Neural progenitor cell (in vitro differentiated cells): ENCODE results near the gene VWA3B.

Experiments used
- CTCF ChIP-seq: fragments of 200-600 bp; sonication (generic); IDR thresholded peaks from 2 replicates; pipeline ENCODE4 v1.5.1; 2017; ENCODE audit warnings: antibody characterized with exemption, mild to moderate bottlenecking
- EZH2 ChIP-seq: fragments of 200-600 bp; sonication (generic); IDR thresholded peaks from 2 replicates; pipeline ENCODE4 v1.6.1; 2017; ENCODE audit warnings: antibody characterized with exemption, mild to moderate bottlenecking, moderate library complexity

GRCh38 chr2:98341241-98341640 is 254.3 kb downstream of the VWA3B start:
- TF ChIP-seq CTCF (no peak), EZH2 (no peak)
